ENCODE measurements around the gene DENND4A.

The DENND4A gene

DNA sequence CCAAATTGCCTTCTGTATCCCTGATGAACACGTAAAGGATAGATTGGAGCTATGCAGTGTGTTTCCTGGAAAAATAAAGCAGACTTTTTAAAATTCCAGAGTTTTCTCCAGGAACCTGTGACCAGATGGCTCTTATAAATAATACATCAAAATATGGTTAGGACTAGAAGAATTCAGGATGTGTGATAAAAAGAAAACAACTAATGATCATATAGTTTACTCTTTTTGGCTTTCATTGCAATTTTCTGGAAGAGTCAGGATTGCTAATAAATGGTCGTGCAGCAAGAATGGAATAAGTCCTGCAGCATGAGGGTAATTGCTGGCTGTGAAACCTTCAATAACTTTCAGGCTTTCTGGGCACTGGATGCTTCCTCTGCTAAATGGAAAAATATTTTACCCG lies 30.2 kb upstream of the DENND4A start:
- no peak overlapping the region for H3K4me2 ChIP-seq (ENCODE audit: low read length)

DNA sequence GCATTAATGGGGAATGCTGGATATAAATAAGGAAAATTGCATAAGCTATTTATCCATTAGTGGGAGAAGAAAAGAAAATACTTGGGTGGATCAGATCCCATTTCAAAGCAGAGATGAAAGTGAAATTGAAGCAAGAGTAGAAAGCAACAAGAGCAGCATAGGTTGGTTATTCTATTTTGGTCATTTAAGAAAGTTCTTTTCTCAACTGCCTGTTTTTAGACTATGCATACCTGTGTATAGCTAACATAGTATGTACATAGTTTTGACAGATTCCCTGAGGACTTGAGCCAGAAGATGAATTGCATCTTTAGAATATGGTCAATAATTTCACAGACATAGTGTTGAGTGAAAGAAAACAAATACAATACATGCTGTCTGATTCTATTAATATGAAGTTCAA lies 29.0 kb upstream of the DENND4A start:
- H3K4me2 ChIP-seq (ENCODE audit: low read length), result no peak overlapping the region

More for the DNA sequence above, 30.2 kb upstream of the DENND4A start:
- H3K9me3 ChIP-seq (ENCODE audit: control insufficient read depth, insufficient read depth, low read length), result no peaks in the 10 kb centered on the region
- peaks cover 65% of the 10 kb centered on the region for H3K4me1 ChIP-seq (ENCODE audit: control insufficient read depth, low read length)
- no peak overlapping the region for H3K27ac ChIP-seq (ENCODE audit: low read depth, low read length)
- no peaks in the 10 kb centered on the region for H4K20me1 ChIP-seq (ENCODE audit: control insufficient read depth, insufficient read depth, low read depth, low read length)
- no peaks in the 10 kb centered on the region for H3K9me2 ChIP-seq (replicated peaks; ENCODE audit: control insufficient read depth, low read length)
- no peak for TF ChIP-seq EZH2phosphoT487 (IDR thresholded peaks at IDR 0.05; ENCODE audit: borderline replicate concordance, low read length)
- TF ChIP-seq, protein P1, sequence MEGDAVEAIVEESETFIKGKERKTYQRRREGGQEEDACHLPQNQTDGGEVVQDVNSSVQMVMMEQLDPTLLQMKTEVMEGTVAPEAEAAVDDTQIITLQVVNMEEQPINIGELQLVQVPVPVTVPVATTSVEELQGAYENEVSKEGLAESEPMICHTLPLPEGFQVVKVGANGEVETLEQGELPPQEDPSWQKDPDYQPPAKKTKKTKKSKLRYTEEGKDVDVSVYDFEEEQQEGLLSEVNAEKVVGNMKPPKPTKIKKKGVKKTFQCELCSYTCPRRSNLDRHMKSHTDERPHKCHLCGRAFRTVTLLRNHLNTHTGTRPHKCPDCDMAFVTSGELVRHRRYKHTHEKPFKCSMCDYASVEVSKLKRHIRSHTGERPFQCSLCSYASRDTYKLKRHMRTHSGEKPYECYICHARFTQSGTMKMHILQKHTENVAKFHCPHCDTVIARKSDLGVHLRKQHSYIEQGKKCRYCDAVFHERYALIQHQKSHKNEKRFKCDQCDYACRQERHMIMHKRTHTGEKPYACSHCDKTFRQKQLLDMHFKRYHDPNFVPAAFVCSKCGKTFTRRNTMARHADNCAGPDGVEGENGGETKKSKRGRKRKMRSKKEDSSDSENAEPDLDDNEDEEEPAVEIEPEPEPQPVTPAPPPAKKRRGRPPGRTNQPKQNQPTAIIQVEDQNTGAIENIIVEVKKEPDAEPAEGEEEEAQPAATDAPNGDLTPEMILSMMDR (IDR thresholded peaks at IDR 0.05; ENCODE audit: low read depth, low read length, poor library complexity, severe bottlenecking), result no peak
- H3K27me3 ChIP-seq (ENCODE audit: control insufficient read depth, low read length), result no peaks in the 10 kb centered on the region
- no peak overlapping the region for H3K4me3 ChIP-seq (ENCODE audit: low read length)
- peaks cover 7% of the 10 kb centered on the region; the same call in 1 of the 2 replicates for H3F3A ChIP-seq (ENCODE audit: control insufficient read depth, insufficient read depth)
- no peaks in the 10 kb centered on the region for H3K79me2 ChIP-seq (ENCODE audit: control insufficient read depth, low read length)
- H3K36me3 ChIP-seq (ENCODE audit: control insufficient read depth, low read length), result no peaks in the 10 kb centered on the region

DNA sequence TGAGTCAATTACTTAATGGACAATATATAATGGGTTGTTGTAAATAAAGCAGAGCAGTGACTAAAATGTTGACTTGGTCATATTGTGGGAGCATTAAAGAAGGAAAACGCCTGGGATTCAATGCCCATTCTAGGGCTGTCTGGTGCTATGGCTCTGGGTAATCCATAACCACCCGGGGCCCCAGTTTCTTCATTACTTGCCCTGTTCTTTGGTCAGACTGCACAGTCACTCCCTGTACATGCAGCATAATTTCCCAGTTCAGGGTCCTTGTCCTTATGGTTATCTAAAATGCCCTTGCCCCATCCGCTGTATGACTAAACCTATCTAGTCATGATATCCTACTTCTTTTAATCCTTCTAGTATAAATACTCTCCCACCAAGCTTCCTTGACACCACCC lies 27.5 kb upstream of the DENND4A start:
- Histone ChIP-seq H3K9me2 (replicated peaks; ENCODE audit: control insufficient read depth, low read length) (no peaks in the 10 kb centered on the region), H3K4me3 (ENCODE audit: low read length) (no peak overlapping the region), H3K4me2 (ENCODE audit: low read length) (peak overlapping the region; percentile 38), H3K27me3 (ENCODE audit: control insufficient read depth, low read length) (no peaks in the 10 kb centered on the region), H3F3A (ENCODE audit: control insufficient read depth, insufficient read depth) (0 out of 2 replicates have a peak, but pooled peaks cover 5% of the 10 kb centered on the region), H3K9me3 (ENCODE audit: control insufficient read depth, insufficient read depth, low read length) (no peaks in the 10 kb centered on the region), H3K79me2 (ENCODE audit: control insufficient read depth, low read length) (no peaks in the 10 kb centered on the region), H4K20me1 (ENCODE audit: control insufficient read depth, insufficient read depth, low read depth, low read length) (no peaks in the 10 kb centered on the region), H3K4me1 (ENCODE audit: control insufficient read depth, low read length) (peaks cover 53% of the 10 kb centered on the region), H3K27ac (ENCODE audit: low read depth, low read length) (no peak overlapping the region; the same call in 1 of the 2 replicates), H3K36me3 (ENCODE audit: control insufficient read depth, low read length) (no peaks in the 10 kb centered on the region)
- TF ChIP-seq EZH2phosphoT487 (IDR thresholded peaks at IDR 0.05; ENCODE audit: borderline replicate concordance, low read length), result no peak
- TF ChIP-seq, protein P1 (IDR thresholded peaks at IDR 0.05; ENCODE audit: low read depth, low read length, poor library complexity, severe bottlenecking), result no peak

More for the DNA sequence above, 29.0 kb upstream of the DENND4A start:
- H3K9me3 ChIP-seq (ENCODE audit: control insufficient read depth, insufficient read depth, low read length), result no peaks in the 10 kb centered on the region
- TF ChIP-seq EZH2phosphoT487 (IDR thresholded peaks at IDR 0.05; ENCODE audit: borderline replicate concordance, low read length), result no peak
- TF ChIP-seq, protein P1 (IDR thresholded peaks at IDR 0.05; ENCODE audit: low read depth, low read length, poor library complexity, severe bottlenecking), result no peak
- no peak overlapping the region for H3K4me3 ChIP-seq (ENCODE audit: low read length)
- no peaks in the 10 kb centered on the region for H3K79me2 ChIP-seq (ENCODE audit: control insufficient read depth, low read length)
- H3K27ac ChIP-seq (ENCODE audit: low read depth, low read length), result no peak overlapping the region
- no peaks in the 10 kb centered on the region for H4K20me1 ChIP-seq (ENCODE audit: control insufficient read depth, insufficient read depth, low read depth, low read length)
- peaks cover 7% of the 10 kb centered on the region; the same call in 1 of the 2 replicates for H3F3A ChIP-seq (ENCODE audit: control insufficient read depth, insufficient read depth)
- no peaks in the 10 kb centered on the region for H3K9me2 ChIP-seq (replicated peaks; ENCODE audit: control insufficient read depth, low read length)
- no peaks in the 10 kb centered on the region for H3K36me3 ChIP-seq (ENCODE audit: control insufficient read depth, low read length)
- H3K27me3 ChIP-seq (ENCODE audit: control insufficient read depth, low read length), result no peaks in the 10 kb centered on the region
- H3K4me1 ChIP-seq (ENCODE audit: control insufficient read depth, low read length), result peaks cover 55% of the 10 kb centered on the region
